ENCODE measurements around the gene OGFOD2.

Gene OGFOD2

GRCh38 chr12:122977655-122978392, 2.8 kb downstream of the OGFOD2 start:
- DNase-seq: no peak

- DNase-seq: no peak
These were observed 3.5 kb downstream of the OGFOD2 start for GRCh38 chr12:122978507-122978955.

GRCh38 chr12:122979001-122979907, 4.2 kb downstream of the OGFOD2 start:
- DNase-seq: no peak

DNA sequence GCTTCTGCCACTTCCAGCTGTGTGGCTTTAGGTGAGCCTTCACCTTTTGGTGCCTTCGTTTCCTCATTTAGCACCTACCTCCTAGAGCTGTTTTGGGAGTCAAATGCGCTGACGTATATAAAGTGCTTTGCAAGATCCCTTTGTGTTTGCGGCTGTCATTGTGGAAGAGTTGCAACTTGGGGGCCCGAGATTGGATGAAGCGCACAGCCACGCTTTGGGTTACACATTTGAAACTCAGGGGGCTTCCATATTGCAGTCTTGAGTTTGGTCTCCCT, 4.8 kb downstream of the OGFOD2 start:
- no peak for DNase-seq

GRCh38 chr12:122980183-122981035, 5.4 kb downstream of the OGFOD2 start, which contains the start of gene ARL6IP4:
Gene ARL6IP4, plus strand, starts transcription at chr12:122980681. Its CDS starts 459 bp downstream, at chr12:122981140.
- peak; percentile 36 for DNase-seq

GRCh38 chr12:122981036-122981471, 6.0 kb downstream of the OGFOD2 start:
- no peak for DNase-seq

- no peak for DNase-seq
These were observed 6.8 kb downstream of the OGFOD2 start for GRCh38 chr12:122981587-122982476.

GRCh38 chr12:122982477-122982815, 7.4 kb downstream of the OGFOD2 start:
- no peak for DNase-seq

DNA sequence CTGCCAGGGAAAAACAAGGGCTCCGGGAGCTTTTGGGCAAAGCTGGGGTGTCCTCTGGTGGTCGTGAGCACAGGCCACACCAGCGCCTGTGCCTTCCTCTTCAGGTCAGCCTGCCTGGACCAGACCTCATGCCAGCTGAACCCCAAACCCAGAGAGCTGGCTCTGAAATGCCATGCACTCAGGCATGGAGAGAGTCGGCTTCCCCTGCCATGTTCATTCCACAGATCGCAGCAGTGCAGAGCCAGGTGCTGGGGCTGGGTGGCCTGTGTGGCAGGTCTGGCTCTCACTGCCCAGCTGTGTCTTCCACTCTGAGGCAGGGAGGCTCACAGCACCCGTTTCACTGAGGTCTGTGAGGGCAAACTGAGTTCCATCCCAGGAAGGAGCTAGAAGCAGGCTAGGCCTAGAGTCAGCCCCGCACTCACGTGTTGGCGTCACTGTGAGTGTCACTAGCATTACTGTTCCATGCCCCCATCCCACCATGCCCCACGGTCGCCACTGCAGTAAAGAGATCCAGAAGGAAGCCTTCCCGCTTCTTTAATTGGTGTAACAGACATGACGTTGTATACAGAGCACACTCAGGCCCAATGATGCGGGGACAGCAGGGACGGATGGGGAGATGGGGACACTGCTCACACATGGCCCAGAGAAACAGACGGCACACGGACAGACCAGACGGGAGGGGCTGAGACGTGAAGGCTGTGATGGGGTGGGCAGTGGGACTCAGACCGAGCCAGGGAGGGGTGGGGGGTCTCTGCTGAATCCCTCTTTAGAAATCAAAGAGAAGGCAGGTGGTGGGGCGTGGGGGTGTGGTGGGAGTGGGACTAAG, 8.1 kb downstream of the OGFOD2 start:
- no peak for DNase-seq

GRCh38 chr12:122983789-122984515, 8.9 kb downstream of the OGFOD2 start:
- DNase-seq: no peak

DNA sequence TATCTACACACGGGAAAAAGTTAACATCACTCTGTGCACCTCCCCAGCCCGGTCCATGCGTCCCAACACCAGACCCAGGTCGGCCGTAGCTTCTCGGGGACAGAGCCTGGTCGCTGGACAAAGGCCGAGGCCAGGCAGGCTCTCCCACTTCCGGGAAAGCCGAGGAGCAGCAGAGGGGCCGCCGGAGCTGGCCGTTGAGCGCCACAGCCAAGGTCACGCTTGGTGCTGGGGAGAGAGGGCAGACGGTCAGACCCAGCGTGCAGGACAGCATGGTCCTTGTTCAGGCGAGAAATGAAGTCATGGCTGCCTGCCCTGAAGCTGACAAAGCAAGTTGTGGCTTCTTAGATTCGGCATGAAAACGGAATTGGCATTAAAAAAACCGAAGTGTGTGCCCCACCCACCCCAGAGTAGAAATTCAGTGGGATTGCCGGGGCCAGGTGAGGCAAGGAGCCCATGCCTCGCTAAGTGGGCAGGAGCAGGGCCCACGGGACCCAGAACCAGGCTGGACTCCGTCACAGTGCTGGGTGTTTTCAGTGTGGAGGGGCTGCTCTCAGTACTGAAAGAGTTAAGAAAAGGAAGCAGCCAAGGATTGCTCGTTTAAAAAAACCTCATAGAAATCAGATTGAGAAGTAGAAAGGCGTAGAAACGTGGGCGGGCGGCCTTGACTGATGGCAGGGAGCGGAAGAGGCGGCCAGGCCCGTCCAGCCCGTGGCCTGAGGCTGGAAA, 9.7 kb downstream of the OGFOD2 start:
- no peak for DNase-seq

DNA sequence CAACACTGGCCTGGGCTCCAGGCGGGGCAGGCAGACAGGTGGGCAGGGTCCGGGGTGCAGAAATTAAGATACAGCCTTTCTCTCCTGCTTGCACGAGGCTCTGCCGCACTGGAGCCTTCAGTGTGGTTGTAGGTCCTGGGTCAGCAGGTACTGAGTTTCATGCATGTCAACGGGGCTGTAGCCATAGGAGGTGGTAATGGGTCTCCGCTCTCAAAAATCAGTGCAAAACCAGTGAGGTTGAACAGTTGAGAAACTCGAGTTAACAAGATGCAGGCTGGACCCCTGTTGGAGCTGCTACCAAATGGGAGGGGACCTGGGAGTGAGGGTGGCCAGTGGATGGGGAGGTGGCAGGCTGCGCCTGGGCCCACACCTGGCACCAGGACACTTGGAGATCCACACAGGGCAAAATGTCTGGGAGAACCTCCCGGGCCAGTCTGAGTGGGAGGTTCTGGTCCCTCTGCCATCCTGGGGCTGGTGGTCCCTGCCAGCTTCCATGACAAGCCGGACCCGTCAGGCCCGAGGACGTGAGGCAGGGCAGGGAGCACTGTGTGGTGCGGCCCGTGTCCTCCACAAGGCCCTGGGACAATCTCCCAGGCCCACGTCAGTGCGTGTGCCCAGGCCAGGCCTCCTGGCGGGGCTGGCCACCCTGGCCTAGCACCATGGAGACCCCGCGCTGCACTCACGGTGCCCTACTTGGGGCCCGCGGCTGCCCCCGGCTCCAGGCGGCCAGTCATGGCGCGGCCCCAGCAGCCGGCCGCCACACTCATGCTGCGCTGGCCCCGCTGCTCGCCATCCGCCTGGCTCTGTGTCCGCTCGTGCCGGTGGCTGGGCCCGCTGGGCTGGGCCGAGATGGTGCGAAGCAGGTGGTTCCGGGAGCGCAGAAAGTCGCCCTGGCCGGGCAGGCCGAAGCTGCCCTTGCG, 10.6 kb downstream of the OGFOD2 start:
- DNase-seq: no peak

DNA sequence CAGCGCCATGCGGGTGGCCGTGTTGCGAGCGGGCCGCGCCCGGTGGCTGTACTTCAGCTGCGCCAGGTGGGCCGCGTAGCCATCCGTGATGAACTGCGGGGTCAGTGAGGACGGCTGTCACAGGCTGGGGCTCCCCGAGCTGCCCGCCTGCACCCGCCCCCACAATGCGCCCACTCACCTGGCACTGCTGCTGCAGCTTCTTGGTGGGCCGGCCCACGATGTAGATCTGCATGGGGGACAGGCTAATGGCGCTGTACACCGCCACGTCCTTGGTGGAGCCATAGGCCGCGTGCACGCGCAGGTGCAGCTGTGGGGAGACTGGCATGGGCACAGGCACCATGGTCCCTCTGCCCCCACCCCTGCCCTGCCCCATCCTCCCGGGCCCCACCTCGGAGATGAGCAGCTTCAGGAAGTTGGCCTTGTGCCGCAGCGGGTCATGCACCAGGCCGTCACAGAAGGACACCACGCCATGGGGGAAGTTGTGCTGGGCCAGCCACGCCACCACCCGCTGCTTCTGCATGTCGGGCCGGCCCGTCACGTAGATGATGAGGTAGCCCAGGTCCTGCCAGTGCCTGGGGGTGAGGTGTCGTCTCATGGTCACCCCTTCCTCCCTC, 11.3 kb downstream of the OGFOD2 start:
- no peak for DNase-seq

GRCh38 chr12:122987086-122987951, 12.3 kb downstream of the OGFOD2 start:
- DNase-seq: no peak

DNA sequence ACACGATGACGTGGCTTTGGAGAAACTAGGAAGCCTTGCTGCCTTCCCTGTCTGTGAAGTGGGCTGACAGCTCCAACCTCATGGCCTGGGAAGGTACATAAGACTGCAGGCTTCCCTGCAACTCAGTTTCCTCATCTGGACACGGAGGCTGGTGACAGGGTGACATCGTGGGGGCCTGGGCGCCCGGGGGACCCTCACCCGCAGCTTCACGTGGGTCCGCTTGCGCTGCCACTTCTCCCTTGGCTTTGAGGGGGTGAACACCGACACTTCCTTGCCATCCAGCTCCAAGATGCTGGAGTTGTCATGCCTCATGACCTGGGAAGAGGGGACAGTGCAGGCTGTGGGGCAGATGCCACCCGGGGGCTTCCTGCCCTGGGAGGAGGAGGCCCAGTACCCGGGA, 13.0 kb downstream of the OGFOD2 start:
- no peak for DNase-seq

- no peak for DNase-seq
These were observed 13.7 kb downstream of the OGFOD2 start for GRCh38 chr12:122988612-122989212.
